HCT116 (cell line): ENCODE data around the gene TMCC1. TPM values are rescaled to one million over a fixed set of nuclear protein-coding genes. Genes with fewer than 3 reads are reported as not detected.

Source experiments
- ATAC-seq: fragments of 200-7000 bp; cut with Tn5 transposase; 2 replicates; pipeline ENCODE4 v1.9.1; 2020; ENCODE audit warnings: mild to moderate bottlenecking, moderate library complexity
- BruUV-seq: library from RNA; stranded (reverse); fragments of 400-500 nt; replicated peaks from 2 replicates; lab custom pipeline; 2021; lab: Mats Ljungman, UMichigan
- CTCF ChIA-PET: fragments of 300-600 bp; sonication (Branson Sonifier 250); formaldehyde crosslinking; loops from one replicate; lab custom pipeline; 2021; ENCODE audit warnings: antibody characterized with exemption; lab: Charles Lee
- POLR2A ChIA-PET: fragments of 300-600, 350-600 bp; sonication (Branson Sonifier 250); formaldehyde crosslinking; loops from one replicate; lab custom pipeline; 2021; ENCODE audit warnings: antibody characterized with exemption; lab: Charles Lee
- RAD21 ChIA-PET, 2 experiments: fragments of 300-600 bp; sonication (Branson Sonifier 250); formaldehyde crosslinking; loops; one replicate each; lab custom pipeline; 2023; ENCODE audit warnings: low total read pairs in 2 of 2; ENCODE audit not compliant: uncharacterized antibody in 2 of 2, unreplicated experiment in 2 of 2, low non-redundant PET in 1 of 2; lab: Charles Lee
- DNase-seq: peaks from one replicate; pipeline ENCODE4 v3.0.0-alpha.2; 2010; ENCODE audit warnings: low read depth, low spot score
- H2AFZ ChIP-seq: fragments of 200-600 bp; shearing (Covaris generic), sonication (generic); 2 replicates; pipeline ENCODE4 v1.6.1; 2017; ENCODE audit warnings: low read depth, mixed run types, mixed read lengths, antibody characterized with exemption, low read length; ENCODE audit not compliant: poor library complexity, severe bottlenecking
- H3K27ac ChIP-seq: 2 replicates; pipeline ENCODE4 v1.5.1; 2012; ENCODE audit warnings: low read depth, low read length
- H3K27me3 ChIP-seq: fragments of 200-600 bp; sonication (generic); 2 replicates; pipeline ENCODE4 v1.6.1; 2016; ENCODE audit warnings: mixed run types, low read length, mixed read lengths; ENCODE audit not compliant: insufficient read depth
- H3K36me3 ChIP-seq, 2 experiments: fragments of 200-500 bp in 1 of 2; fragments of 200-600 bp in 1 of 2; sonication (Bioruptor generic) in 1 of 2; sonication (generic) in 1 of 2; 2 replicates each; pipeline versions ENCODE4 v1.5.1 to v1.6.1; 2014 to 2016; ENCODE audit warnings: low read length in 2 of 2, inconsistent platforms in 1 of 2, mixed read lengths in 1 of 2, mixed run types in 1 of 2; ENCODE audit not compliant: insufficient read depth in 2 of 2, control insufficient read depth in 1 of 2
- H3K4me1 ChIP-seq, 2 experiments: fragments of 200-600 bp in 1 of 2; sonication (generic) in 1 of 2; 2 replicates each; pipeline versions ENCODE4 v1.5.1 to v1.6.1; 2012 to 2017; ENCODE audit warnings: low read length in 2 of 2, inconsistent platforms in 1 of 2, mild to moderate bottlenecking in 1 of 2, mixed read lengths in 1 of 2, mixed run types in 1 of 2, moderate library complexity in 1 of 2; ENCODE audit not compliant: insufficient read depth in 2 of 2, control insufficient read depth in 1 of 2
- H3K4me2 ChIP-seq: fragments of 200-600 bp; sonication (generic); 2 replicates; pipeline ENCODE4 v1.6.1; 2017; ENCODE audit warnings: mixed run types, low read length, mixed read lengths
- H3K4me3 ChIP-seq, 2 experiments: fragments of 200-600 bp in 1 of 2; sonication (generic) in 1 of 2; replicated peaks in 1 of 2; 2 replicates each; pipeline ENCODE4 v1.5.1; 2011 to 2016; ENCODE audit warnings: low read length in 2 of 2, control low read depth in 1 of 2, low read depth in 1 of 2, mild to moderate bottlenecking in 1 of 2, mixed read lengths in 1 of 2, mixed run types in 1 of 2
- H3K79me2 ChIP-seq: fragments of 200-600 bp; sonication (generic); 2 replicates; pipeline ENCODE4 v1.6.1; 2017; ENCODE audit warnings: mild to moderate bottlenecking, mixed run types, low read length, moderate library complexity, mixed read lengths; ENCODE audit not compliant: insufficient read depth
- H3K9ac ChIP-seq: fragments of 200-600 bp; sonication (generic); 2 replicates; pipeline ENCODE4 v1.6.1; 2016; ENCODE audit warnings: low read length, mixed read lengths
- H3K9me2 ChIP-seq: fragments of 200-600 bp; sonication (generic), shearing (Covaris generic); 2 replicates; pipeline ENCODE4 v1.6.1; 2017; ENCODE audit warnings: mixed run types, mild to moderate bottlenecking, moderate library complexity; ENCODE audit not compliant: insufficient read depth
- H3K9me3 ChIP-seq, 2 experiments: fragments of 200-500 bp in 1 of 2; fragments of 200-600 bp in 1 of 2; sonication (Bioruptor generic) in 1 of 2; sonication (generic) in 1 of 2; 2 replicates each; pipeline ENCODE4 v1.6.1; 2014 to 2017; ENCODE audit warnings: low read length in 2 of 2, mixed read lengths in 2 of 2, inconsistent platforms in 1 of 2, low read depth in 1 of 2, mild to moderate bottlenecking in 1 of 2, mixed run types in 1 of 2, moderate library complexity in 1 of 2; ENCODE audit not compliant: control insufficient read depth in 1 of 2, insufficient read depth in 1 of 2
- H4K20me1 ChIP-seq: fragments of 200-600 bp; sonication (generic), shearing (Covaris generic); 2 replicates; pipeline ENCODE4 v1.6.1; 2017; ENCODE audit warnings: mixed run types, mild to moderate bottlenecking, moderate library complexity; ENCODE audit not compliant: insufficient read depth
- CEBPB ChIP-seq: IDR thresholded peaks from 2 replicates; pipeline ENCODE4 v1.6.1; 2012; ENCODE audit warnings: low read depth
- EZH2 ChIP-seq: fragments of 200-600 bp; sonication (generic); IDR thresholded peaks from 2 replicates; pipeline ENCODE4 v1.6.1; 2017; ENCODE audit warnings: antibody characterized with exemption, mixed run types
- FOSL1 ChIP-seq: IDR thresholded peaks from 2 replicates; pipeline ENCODE4 v1.6.1; 2012; ENCODE audit warnings: low read depth
- JUND ChIP-seq: IDR thresholded peaks from 2 replicates; pipeline ENCODE4 v1.6.1; 2012
- POLR2A ChIP-seq: IDR thresholded peaks from 2 replicates; pipeline ENCODE4 v1.7.0; 2011; ENCODE audit warnings: borderline replicate concordance; ENCODE audit not compliant: insufficient read depth, insufficient read length; ENCODE audit errors: extremely low read depth
- SIN3A ChIP-seq: IDR thresholded peaks from 2 replicates; pipeline ENCODE4 v1.6.1; 2012; ENCODE audit warnings: low read depth
- ZFX ChIP-seq: fragments of 450-650 bp; IDR thresholded peaks from 2 replicates; pipeline ENCODE4 v1.6.1; 2017
- ZNF274 ChIP-seq: fragments of 200-500 bp; sonication (Bioruptor generic); IDR thresholded peaks from 2 replicates; pipeline ENCODE4 v1.6.1; 2014; ENCODE audit warnings: mild to moderate bottlenecking, low read depth, low read length, inconsistent platforms
- intact Hi-C: fragments of 100-400 bp; cut with micrococcal nuclease; formaldehyde crosslinking; loops from 2 replicates; pipeline ENCODE4 v1.10.0; 2022
- total RNA-seq: library from RNA; stranded (reverse); gene quantifications from one replicate; pipeline ENCODE4 v1.2.1, GENCODE V29; 2021; ENCODE audit not compliant: unreplicated experiment
- TF ChIP-seq, protein P1 (sequence below): IDR thresholded peaks from 2 replicates; pipeline ENCODE4 v1.6.1; 2012
- TF ChIP-seq, protein P2 (sequence below): IDR thresholded peaks from 2 replicates; pipeline ENCODE4 v1.6.1; 2011; ENCODE audit warnings: mild to moderate bottlenecking, low read length, moderate library complexity; ENCODE audit not compliant: insufficient replicate concordance; ENCODE audit errors: extremely low read depth
- TF ChIP-seq, protein P3 (sequence below): IDR thresholded peaks from 2 replicates; pipeline ENCODE4 v1.6.1; 2012

The TMCC1 gene
- total RNA-seq, 1 experiment from 2014 or later: 32.5 TPM

DNA sequence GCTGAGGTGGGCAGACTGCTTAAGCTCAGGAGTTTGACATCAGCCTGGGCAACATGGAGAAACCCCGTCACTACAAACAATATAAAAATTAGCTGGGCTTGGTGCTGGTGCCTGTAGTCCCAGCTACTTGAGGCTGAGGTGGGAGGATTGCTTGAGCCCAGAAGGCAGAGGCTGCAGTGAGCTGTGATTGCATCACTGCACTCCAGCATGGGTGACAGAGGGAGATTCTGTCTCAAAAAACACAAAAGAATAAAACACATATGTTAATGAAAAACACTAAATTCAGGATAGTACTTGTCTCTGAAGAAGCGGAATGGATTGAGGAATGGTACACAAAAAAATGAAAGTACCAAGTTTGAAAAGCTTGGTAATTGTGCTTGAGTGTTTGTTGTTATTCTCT, 159.1 kb downstream of the TMCC1 start:
- H3K4me1 ChIP-seq: peaks cover 0 to 4% of the 10 kb centered on the region in 2 experiments; a peak in 1 of 4 replicates
- H3K9me3 ChIP-seq: no peaks in the 10 kb centered on the region
- no peaks in the 10 kb centered on the region for H3K27me3 ChIP-seq
- no peaks in the 10 kb centered on the region for H3K79me2 ChIP-seq
- no peak overlapping the region for H3K4me3 ChIP-seq
- no peaks in the 10 kb centered on the region; the same call in 1 of the 2 replicates for H3K9me2 ChIP-seq
- H3K4me2 ChIP-seq: no peak overlapping the region
- no peak for DNase-seq
- no peak overlapping the region for H3K27ac ChIP-seq
- TF ChIP-seq FOSL1 (no peak), JUND (no peak), CEBPB (no peak), EZH2 (no peak), ZFX (no peak), SIN3A (no peak), ZNF274 (no peak), POLR2A (no peak)
- TF ChIP-seq, protein P1, sequence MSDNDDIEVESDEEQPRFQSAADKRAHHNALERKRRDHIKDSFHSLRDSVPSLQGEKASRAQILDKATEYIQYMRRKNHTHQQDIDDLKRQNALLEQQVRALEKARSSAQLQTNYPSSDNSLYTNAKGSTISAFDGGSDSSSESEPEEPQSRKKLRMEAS: no peak
- TF ChIP-seq, protein P2, sequence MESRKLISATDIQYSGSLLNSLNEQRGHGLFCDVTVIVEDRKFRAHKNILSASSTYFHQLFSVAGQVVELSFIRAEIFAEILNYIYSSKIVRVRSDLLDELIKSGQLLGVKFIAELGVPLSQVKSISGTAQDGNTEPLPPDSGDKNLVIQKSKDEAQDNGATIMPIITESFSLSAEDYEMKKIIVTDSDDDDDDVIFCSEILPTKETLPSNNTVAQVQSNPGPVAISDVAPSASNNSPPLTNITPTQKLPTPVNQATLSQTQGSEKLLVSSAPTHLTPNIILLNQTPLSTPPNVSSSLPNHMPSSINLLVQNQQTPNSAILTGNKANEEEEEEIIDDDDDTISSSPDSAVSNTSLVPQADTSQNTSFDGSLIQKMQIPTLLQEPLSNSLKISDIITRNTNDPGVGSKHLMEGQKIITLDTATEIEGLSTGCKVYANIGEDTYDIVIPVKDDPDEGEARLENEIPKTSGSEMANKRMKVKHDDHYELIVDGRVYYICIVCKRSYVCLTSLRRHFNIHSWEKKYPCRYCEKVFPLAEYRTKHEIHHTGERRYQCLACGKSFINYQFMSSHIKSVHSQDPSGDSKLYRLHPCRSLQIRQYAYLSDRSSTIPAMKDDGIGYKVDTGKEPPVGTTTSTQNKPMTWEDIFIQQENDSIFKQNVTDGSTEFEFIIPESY: no peak
- TF ChIP-seq, protein P3, sequence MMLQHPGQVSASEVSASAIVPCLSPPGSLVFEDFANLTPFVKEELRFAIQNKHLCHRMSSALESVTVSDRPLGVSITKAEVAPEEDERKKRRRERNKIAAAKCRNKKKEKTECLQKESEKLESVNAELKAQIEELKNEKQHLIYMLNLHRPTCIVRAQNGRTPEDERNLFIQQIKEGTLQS: no peak
- TF ChIP-seq, all 23 proteins: peak for 0
- Histone ChIP-seq H3K36me3 (no peaks in the 10 kb centered on the region), H2AFZ (no peak overlapping the region), H3K9ac (no peak overlapping the region), H4K20me1 (no peaks in the 10 kb centered on the region)
- ChIA-PET CTCF (no interaction called here), POLR2A (no interaction called here), RAD21 (no interaction called here)
- no TSS peak for BruUV-seq
- no peak for ATAC-seq
- intact Hi-C loops: no loop called here
